Measurements from ENCODE around the gene SH3RF3.

The SH3RF3 gene

GRCh38 chr2:109201465-109202327 lies 72.7 kb downstream of the SH3RF3 start:
- DNase-seq (ENCODE audit: low read depth in 2 of 2): no peak

DNA sequence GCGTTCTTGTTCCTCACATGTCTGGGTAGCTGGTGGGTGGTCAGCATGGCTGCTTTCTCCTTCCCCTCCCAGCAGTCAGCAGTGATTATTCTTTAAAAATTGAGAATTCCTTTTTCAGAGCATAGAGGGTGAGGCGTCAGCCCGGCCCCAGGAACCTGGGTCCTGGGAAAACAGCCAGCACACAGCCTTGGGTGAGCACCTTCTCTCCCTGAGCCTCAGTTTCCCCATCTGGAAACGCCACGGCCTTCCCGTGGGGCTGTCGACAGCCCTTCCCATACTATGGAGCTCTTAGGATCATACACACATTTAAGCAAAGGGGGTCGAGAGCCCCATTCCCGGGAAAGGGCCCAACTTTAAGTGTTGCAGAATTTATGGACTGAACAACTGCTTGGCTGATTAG lies 73.5 kb downstream of the SH3RF3 start:
- no peak for DNase-seq (ENCODE audit: low read depth in 2 of 2)

- no peak for DNase-seq (ENCODE audit: low read depth in 2 of 2)
Observed at GRCh38 chr2:109203246-109204011, 74.4 kb downstream of the SH3RF3 start.

DNA sequence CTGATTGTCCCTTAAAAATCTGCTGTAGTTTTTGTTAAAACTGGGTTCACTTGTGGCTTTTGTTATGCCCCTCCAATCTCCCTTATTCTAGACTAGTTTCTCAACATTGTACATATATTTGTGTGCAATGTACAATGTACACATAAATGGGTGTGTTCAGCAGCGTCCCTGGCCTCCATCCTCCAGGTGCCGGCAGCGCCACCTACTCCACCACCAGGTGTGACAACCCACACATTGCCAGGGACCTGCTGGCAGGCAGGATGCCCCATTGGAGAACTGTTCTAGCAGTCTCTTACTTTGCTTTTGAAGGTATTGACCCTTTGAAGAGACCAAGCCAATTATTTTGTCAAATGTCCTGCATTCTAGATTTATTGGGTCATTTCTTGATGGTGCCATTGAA lies 75.4 kb downstream of the SH3RF3 start:
- no peak for DNase-seq (ENCODE audit: low read depth in 2 of 2)

DNA sequence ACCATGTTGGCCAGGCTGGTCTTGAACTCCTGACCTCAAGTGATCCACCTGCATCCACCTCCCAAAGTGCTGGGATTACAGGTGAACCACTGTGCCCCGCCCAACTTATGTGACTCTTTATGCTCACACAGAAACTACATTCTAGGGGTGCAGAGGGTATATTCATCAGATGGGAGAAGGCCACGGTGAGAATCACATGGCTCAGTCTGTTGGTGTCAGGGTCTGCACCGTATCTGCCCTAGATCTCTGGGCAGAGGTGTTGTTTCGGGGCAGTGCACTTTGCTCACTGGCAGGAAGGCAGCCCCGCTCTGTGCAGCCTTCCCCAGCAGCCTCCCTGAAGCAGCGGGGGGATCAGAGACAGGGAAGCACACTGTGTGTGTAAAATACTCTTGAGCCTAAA lies 76.4 kb downstream of the SH3RF3 start:
- DNase-seq (ENCODE audit: low read depth in 2 of 2): no peak

GRCh38 chr2:109206569-109207146 lies 77.7 kb downstream of the SH3RF3 start:
- DNase-seq (ENCODE audit: low read depth in 2 of 2): no peak

- no peak for DNase-seq (ENCODE audit: low read depth in 2 of 2)
Observed at GRCh38 chr2:109207176-109207575, 78.2 kb downstream of the SH3RF3 start.

DNA sequence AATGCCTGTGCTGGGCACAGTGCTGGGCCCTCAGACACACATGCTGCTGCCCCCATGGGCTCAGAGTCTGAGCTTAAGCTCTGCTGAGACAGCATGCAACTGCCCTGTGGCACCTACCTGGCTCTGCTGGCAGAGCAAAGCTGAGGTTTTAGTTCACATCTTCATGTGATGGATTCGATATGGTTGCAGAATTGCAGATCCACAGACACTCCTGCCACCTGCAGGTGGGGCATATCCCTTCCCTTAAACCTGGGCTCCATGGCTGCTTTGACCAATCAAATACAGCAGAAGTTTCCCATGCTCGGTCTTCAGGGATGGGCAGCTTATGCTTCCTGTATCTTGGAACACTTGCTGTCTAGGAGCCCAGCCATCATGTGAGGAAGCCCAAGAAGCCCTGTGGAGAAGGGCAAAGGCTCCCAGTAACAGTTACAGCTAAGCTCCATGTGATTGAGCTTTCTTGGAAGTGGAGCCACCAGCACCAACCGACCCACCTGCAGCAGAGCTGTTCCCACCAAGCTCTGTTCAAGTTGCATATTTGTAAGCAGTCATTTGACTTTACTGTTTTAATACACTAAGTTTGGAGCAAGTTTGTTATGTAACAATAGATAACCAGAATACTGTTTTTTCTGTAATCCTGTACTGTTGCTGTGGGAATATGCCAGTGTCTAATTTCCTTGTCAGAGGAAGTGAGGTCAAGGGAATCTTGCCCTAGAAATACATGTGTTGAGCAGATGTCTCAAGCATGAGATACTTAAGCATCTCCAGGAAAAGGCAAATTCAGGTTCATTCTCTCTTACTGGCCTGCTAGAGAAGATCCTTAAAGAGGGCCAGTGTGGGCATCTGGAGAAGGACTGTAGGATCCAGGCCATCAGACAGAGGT lies 79.3 kb downstream of the SH3RF3 start:
- no peak for DNase-seq (ENCODE audit: low read depth in 2 of 2)

DNA sequence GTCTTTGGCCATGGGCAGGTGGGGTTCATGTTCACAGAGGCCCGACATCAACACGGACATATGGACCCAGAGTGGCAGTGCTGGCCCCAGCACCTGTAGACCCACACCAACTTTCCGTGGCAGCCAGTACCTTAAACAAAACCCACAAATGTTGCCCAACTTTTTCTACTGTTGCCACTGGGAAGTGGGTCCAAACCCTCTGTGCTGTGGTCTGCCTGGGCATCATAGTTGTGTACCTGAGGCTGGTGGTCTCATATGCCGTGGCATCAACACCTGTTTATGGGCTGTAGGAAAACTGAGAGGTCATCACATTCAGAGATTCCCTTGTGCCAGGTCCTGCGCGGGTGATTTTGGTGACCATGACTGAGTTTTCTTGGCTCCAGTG lies 79.9 kb downstream of the SH3RF3 start:
- DNase-seq (ENCODE audit: low read depth in 2 of 2): no peak

DNA sequence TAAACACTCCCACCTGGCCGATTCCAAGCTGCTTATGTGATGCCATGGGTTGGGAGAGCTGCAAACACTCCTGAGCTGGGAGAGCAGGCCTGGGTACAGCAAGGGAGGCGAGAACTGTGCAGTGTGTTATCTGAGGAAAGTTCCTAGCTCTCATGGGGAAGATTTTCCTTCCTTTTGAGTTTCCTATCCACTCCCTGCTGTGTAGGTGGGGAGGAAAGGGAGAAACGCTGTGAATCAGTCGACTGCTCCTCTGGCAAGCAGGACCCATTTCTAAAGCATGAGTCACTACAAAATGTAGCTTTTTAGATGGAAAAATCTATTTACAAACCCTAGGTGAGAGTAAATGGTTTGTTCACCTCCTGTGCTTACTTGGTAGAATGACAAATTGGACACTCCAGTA lies 80.4 kb downstream of the SH3RF3 start:
- no peak for DNase-seq (ENCODE audit: low read depth in 2 of 2)

GRCh38 chr2:109209941-109210340 lies 80.9 kb downstream of the SH3RF3 start:
- DNase-seq (ENCODE audit: low read depth in 2 of 2): no peak

- no peak for DNase-seq (ENCODE audit: low read depth in 2 of 2)
Observed at GRCh38 chr2:109210431-109211200, 81.6 kb downstream of the SH3RF3 start.

GRCh38 chr2:109211315-109211714 lies 82.3 kb downstream of the SH3RF3 start:
- no peak for DNase-seq (ENCODE audit: low read depth in 2 of 2)

GRCh38 chr2:109212836-109213563 lies 84.0 kb downstream of the SH3RF3 start:
- no peak for DNase-seq (ENCODE audit: low read depth in 2 of 2)

GRCh38 chr2:109213646-109214433 lies 84.8 kb downstream of the SH3RF3 start:
- DNase-seq (ENCODE audit: low read depth in 2 of 2): peak in 1 of 2 donors; percentile 10

DNA sequence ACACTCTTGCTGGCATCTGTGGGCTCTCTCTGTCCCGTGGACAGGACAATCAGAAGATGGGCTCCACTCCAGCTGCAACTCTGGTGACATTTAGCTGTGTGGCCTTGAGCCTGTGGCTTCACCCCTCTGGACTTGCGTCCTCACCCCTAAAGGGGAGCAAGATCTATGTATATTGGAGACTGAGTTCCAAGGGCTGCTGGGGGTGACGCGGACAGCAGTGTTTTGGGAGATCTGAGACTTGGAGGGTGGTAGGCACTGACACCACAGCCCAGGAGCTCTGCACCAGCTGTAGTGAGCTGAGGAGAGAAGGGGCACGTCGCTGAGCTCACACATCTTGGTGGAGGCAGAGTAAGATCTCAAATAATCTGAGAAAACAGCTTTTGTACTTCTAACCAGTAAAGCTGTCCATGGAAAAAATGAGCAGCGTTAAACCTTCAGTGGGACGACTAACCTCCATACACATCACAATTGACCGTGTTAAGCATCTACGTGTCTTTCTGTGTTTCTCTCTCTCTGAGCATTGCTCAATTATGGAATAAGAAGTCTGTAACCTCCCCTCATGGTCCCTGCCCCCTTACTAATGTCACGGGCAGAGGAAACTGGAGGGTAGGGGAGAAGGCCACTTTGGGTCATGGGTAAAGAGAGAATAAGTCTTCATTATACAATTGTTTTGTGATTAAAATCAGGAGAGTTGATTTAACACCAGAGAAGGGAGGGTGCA lies 85.8 kb downstream of the SH3RF3 start:
- DNase-seq (ENCODE audit: low read depth in 2 of 2): no peak

DNA sequence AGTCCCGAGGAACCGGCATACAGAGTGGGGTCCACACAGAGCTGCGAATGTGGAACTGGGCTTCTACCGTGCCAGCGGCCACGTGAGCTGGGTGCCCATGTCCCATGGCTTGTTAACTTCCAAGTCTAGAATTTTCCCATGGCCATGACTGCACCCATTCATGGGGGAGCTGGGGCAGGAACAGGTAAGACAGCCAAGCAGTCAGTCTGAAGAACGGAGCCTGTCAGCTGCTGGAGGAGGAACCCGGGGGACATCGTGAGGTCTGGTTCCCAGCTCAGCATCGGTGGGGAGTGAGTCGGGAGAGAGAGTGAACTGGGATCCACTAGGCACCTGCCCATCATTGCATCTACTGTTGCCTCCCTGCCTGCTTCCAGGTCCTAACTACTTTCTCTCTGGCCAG lies 86.9 kb downstream of the SH3RF3 start:
- DNase-seq (ENCODE audit: low read depth in 2 of 2): no peak

DNA sequence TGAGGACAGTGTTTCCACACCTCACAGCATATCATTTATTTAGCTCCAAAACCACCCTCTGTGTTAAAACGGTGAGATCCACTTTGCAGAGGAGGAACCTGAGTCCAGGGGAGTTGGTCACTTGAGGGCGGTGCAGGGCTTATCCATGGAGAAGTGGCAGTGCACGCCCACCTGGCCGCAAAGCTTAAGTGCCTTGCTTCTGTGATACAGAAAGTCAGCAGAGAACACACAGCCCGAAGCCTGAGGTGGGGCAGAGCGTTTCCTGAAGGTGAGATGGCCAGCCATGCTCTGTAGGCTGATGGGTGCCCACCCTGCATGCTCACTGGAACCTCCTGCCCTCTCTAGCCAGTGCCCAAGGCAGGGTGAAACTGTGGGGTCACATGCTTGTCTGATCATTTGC lies 87.3 kb downstream of the SH3RF3 start:
- no peak for DNase-seq (ENCODE audit: low read depth in 2 of 2)

Data from stimulated activated CD4-positive, alpha-beta T cell treated with anti-CD3 and anti-CD28 coated beads, Interleukin-1b, Interleukin-23, amount 100 ng/mL, for 1 hour (primary cell).